ENCODE measurements around the gene HNF1A. TPM values are rescaled to one million over a fixed set of nuclear protein-coding genes. Genes with fewer than 3 reads are reported as not detected.

HNF1A gene
- total RNA-seq, 2 donors from 2014 or later, result 0.49 TPM; not detected in 1

- ATAC-seq (ENCODE audit: insufficient number of reproducible peaks, low FRiP score, low read depth) (no peak), DNase-seq (ENCODE audit: low spot score) (no peak)
- no peak for TF ChIP-seq CTCF (IDR thresholded peaks at IDR 0.05)
- no peaks in the 10 kb centered on the region for H3K36me3 ChIP-seq
- H3K4me1 ChIP-seq (ENCODE audit: control insufficient read depth in 1 of 2, low read depth in 2 of 2), result no peaks in the 10 kb centered on the region
- no peaks in the 10 kb centered on the region for H3K9me3 ChIP-seq
- no peak overlapping the region for H3K27ac ChIP-seq
- no peak overlapping the region for H3K4me3 ChIP-seq
- no peaks in the 10 kb centered on the region for H3K27me3 ChIP-seq (replicated peaks; ENCODE audit: insufficient read depth)
Observed at GRCh38 chr12:120993496-120993895, 15.2 kb downstream of the HNF1A start.

GRCh38 chr12:120994059-120994458 is 15.7 kb downstream of the HNF1A start:
- no peaks in the 10 kb centered on the region for H3K9me3 ChIP-seq
- TF ChIP-seq CTCF (IDR thresholded peaks at IDR 0.05), result no peak
- H3K27me3 ChIP-seq (replicated peaks; ENCODE audit: insufficient read depth), result no peaks in the 10 kb centered on the region
- no peak overlapping the region for H3K27ac ChIP-seq
- DNase-seq (ENCODE audit: low spot score) (no peak), ATAC-seq (ENCODE audit: insufficient number of reproducible peaks, low FRiP score, low read depth) (no peak)
- no peaks in the 10 kb centered on the region for H3K36me3 ChIP-seq
- H3K4me3 ChIP-seq, result no peak overlapping the region
- peaks cover 0 to under 1% of the 10 kb centered on the region in 2 donors for H3K4me1 ChIP-seq (ENCODE audit: control insufficient read depth in 1 of 2, low read depth in 2 of 2)

GRCh38 chr12:120994589-120995337 is 16.4 kb downstream of the HNF1A start:
- DNase-seq (ENCODE audit: low spot score), result no peak
- ATAC-seq (ENCODE audit: insufficient number of reproducible peaks, low FRiP score, low read depth), result no peak
- H3K4me3 ChIP-seq, result no peak overlapping the region

DNA sequence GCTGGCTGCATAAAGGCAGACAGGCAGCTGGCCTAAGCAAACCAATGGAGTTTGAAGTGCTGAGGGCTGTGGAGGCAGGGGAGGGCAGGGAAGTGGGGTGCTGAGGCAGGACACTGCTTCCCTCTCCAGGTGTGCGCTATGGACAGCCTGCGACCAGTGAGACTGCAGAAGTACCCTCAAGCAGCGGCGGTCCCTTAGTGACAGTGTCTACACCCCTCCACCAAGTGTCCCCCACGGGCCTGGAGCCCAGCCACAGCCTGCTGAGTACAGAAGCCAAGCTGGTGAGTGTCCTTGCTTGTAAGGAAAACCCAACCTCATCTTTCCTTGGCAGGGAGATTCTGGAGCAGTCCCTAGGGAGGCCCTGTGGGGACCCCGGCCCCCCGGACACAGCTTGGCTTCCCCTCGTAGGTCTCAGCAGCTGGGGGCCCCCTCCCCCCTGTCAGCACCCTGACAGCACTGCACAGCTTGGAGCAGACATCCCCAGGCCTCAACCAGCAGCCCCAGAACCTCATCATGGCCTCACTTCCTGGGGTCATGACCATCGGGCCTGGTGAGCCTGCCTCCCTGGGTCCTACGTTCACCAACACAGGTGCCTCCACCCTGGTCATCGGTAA is 17.9 kb downstream of the HNF1A start:
- H3K27me3 ChIP-seq (replicated peaks; ENCODE audit: insufficient read depth), result no peaks in the 10 kb centered on the region
- H3K27ac ChIP-seq, result no peak overlapping the region
- ATAC-seq (ENCODE audit: insufficient number of reproducible peaks, low FRiP score, low read depth) (no peak), DNase-seq (ENCODE audit: low spot score) (no peak)
- H3K4me1 ChIP-seq (ENCODE audit: control insufficient read depth in 1 of 2, low read depth in 2 of 2), result peaks cover 5 to 9% of the 10 kb centered on the region in 2 donors
- no peak overlapping the region for H3K4me3 ChIP-seq
- no peak for TF ChIP-seq CTCF (IDR thresholded peaks at IDR 0.05)
- no peaks in the 10 kb centered on the region for H3K9me3 ChIP-seq
- no peaks in the 10 kb centered on the region for H3K36me3 ChIP-seq

More at GRCh38 chr12:120994589-120995337, 16.4 kb downstream of the HNF1A start:
- TF ChIP-seq CTCF (IDR thresholded peaks at IDR 0.05), result no peak
- Histone ChIP-seq H3K27me3 (replicated peaks; ENCODE audit: insufficient read depth) (no peaks in the 10 kb centered on the region), H3K36me3 (no peaks in the 10 kb centered on the region), H3K27ac (no peak overlapping the region), H3K4me1 (ENCODE audit: control insufficient read depth in 1 of 2, low read depth in 2 of 2) (peaks cover 5 to 7% of the 10 kb centered on the region in 2 donors), H3K9me3 (no peaks in the 10 kb centered on the region)

DNA sequence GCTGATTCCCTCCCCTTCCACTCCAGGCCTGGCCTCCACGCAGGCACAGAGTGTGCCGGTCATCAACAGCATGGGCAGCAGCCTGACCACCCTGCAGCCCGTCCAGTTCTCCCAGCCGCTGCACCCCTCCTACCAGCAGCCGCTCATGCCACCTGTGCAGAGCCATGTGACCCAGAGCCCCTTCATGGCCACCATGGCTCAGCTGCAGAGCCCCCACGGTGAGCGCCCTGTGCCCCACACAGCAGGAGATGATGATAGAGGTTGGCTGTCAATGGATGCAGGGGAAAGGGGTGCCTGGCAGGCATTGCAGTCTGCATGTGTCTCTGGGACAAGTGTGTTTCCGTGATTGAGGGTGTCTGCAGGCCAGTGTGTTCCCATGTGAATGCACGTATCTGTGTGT is 19.1 kb downstream of the HNF1A start:
- Histone ChIP-seq H3K36me3 (no peaks in the 10 kb centered on the region), H3K4me3 (no peak overlapping the region), H3K27ac (no peak overlapping the region), H3K9me3 (no peaks in the 10 kb centered on the region), H3K27me3 (replicated peaks; ENCODE audit: insufficient read depth) (no peaks in the 10 kb centered on the region), H3K4me1 (ENCODE audit: control insufficient read depth in 1 of 2, low read depth in 2 of 2) (peaks cover 5 to 9% of the 10 kb centered on the region in 2 donors)
- ATAC-seq (ENCODE audit: insufficient number of reproducible peaks, low FRiP score, low read depth) (no peak), DNase-seq (ENCODE audit: low spot score) (no peak)
- TF ChIP-seq CTCF (IDR thresholded peaks at IDR 0.05), result no peak

Measured in thoracic aorta (tissue), 2 donors.